SK-N-SH (cell line): ENCODE measurements around the gene PBX4. TPM values are rescaled to one million over a fixed set of nuclear protein-coding genes. Genes with fewer than 3 reads are reported as not detected.

Source experiments
- CTCF ChIA-PET: fragments of 300-600, 350-600 bp; formaldehyde crosslinking; extraction: SDS; loops from one replicate; lab custom pipeline; 2021; lab: Yijun Ruan, JAX
- POLR2A ChIA-PET: fragments of 350-600 bp; sonication (Branson Sonifier 250); formaldehyde crosslinking; extraction: SDS; loops from one replicate; lab custom pipeline; 2020; ENCODE audit warnings: antibody characterized with exemption, inconsistent platforms; lab: Yijun Ruan, JAX
- DNase-seq: peaks from one replicate; pipeline ENCODE4 v3.0.0; 2012
- H2AFZ ChIP-seq: fragments of 200-600 bp; sonication (generic); 2 replicates; pipeline ENCODE4 v1.8.1; 2016; ENCODE audit warnings: antibody characterized with exemption, mild to moderate bottlenecking, low read depth
- H3F3A ChIP-seq: fragments of 200-600 bp; sonication (generic); replicated peaks from 2 replicates; pipeline ENCODE3; 2016; ENCODE audit warnings: antibody characterized with exemption, mild to moderate bottlenecking; ENCODE audit not compliant: insufficient read depth
- H3K27ac ChIP-seq, 2 experiments: fragments of 200-500 bp in 1 of 2; fragments of 200-600 bp in 1 of 2; sonication (Bioruptor generic) in 1 of 2; sonication (generic), shearing (Covaris generic) in 1 of 2; 2 replicates each; pipeline versions ENCODE4 v1.5.1 to v1.6.1; 2014 to 2016; ENCODE audit warnings: low read depth in 2 of 2, inconsistent platforms in 1 of 2, low read length in 1 of 2, mild to moderate bottlenecking in 1 of 2, mixed read lengths in 1 of 2
- H3K27me3 ChIP-seq: fragments of 200-600 bp; sonication (generic), shearing (Covaris generic); 2 replicates; pipeline ENCODE4 v1.6.1; 2016; ENCODE audit warnings: mixed run types; ENCODE audit not compliant: insufficient read depth
- H3K36me3 ChIP-seq, 2 experiments: fragments of 200-500 bp in 1 of 2; fragments of 200-600 bp in 1 of 2; sonication (Bioruptor generic) in 1 of 2; sonication (generic) in 1 of 2; replicated peaks in 1 of 2; 2 replicates each; pipeline versions ENCODE3 to v1.5.1; 2014 to 2016; ENCODE audit warnings: low read length in 1 of 2, mild to moderate bottlenecking in 1 of 2; ENCODE audit not compliant: insufficient read depth in 2 of 2, control insufficient read depth in 1 of 2
- H3K4me1 ChIP-seq, 2 experiments: fragments of 200-500 bp in 1 of 2; fragments of 200-600 bp in 1 of 2; sonication (Bioruptor generic) in 1 of 2; sonication (generic), shearing (Covaris generic) in 1 of 2; 2 replicates each; pipeline versions ENCODE4 v1.5.1 to v1.6.1; 2014 to 2016; ENCODE audit warnings: low read depth in 1 of 2, low read length in 1 of 2, mixed run types in 1 of 2; ENCODE audit not compliant: insufficient read depth in 2 of 2, control insufficient read depth in 1 of 2
- H3K4me2 ChIP-seq: fragments of 200-600 bp; sonication (generic), shearing (Covaris generic); 2 replicates; pipeline ENCODE4 v1.6.1; 2017; ENCODE audit warnings: mixed run types
- H3K4me3 ChIP-seq, 2 experiments: fragments of 200-500 bp in 1 of 2; fragments of 200-600 bp in 1 of 2; sonication (Bioruptor generic) in 1 of 2; sonication (generic), shearing (Covaris generic) in 1 of 2; 2 replicates each; pipeline versions ENCODE4 v1.5.1 to v1.8.1; 2014 to 2016; ENCODE audit warnings: low read depth in 2 of 2, inconsistent platforms in 1 of 2, low read length in 1 of 2, mild to moderate bottlenecking in 1 of 2, mixed read lengths in 1 of 2, moderate library complexity in 1 of 2
- H3K79me2 ChIP-seq: fragments of 200-600 bp; sonication (generic); 2 replicates; pipeline ENCODE4 v1.8.1; 2017; ENCODE audit warnings: mild to moderate bottlenecking; ENCODE audit not compliant: insufficient read depth
- H3K9ac ChIP-seq: fragments of 200-600 bp; sonication (generic); 2 replicates; pipeline ENCODE4 v1.6.1; 2017; ENCODE audit warnings: mixed run types
- H3K9me2 ChIP-seq: fragments of 200-600 bp; sonication (generic); 2 replicates; pipeline ENCODE4 v1.6.1; 2017; ENCODE audit warnings: mixed run types
- H3K9me3 ChIP-seq: fragments of 200-600 bp; sonication (generic); 2 replicates; pipeline ENCODE4 v1.6.1; 2017; ENCODE audit warnings: mixed run types, mild to moderate bottlenecking, moderate library complexity
- H4K20me1 ChIP-seq: fragments of 200-600 bp; sonication (generic); 2 replicates; pipeline ENCODE4 v1.6.1; 2017; ENCODE audit warnings: mild to moderate bottlenecking, mixed run types; ENCODE audit not compliant: insufficient read depth
- CHD2 ChIP-seq: fragments of 150-350 bp; IDR thresholded peaks from 2 replicates; pipeline ENCODE4 v1.6.1; 2018; ENCODE audit warnings: low read length; ENCODE audit not compliant: partially characterized antibody
- ELF1 ChIP-seq: IDR thresholded peaks from 2 replicates; pipeline ENCODE4 v1.4.0; 2012
- EZH2phosphoT487 ChIP-seq: fragments of 200-600 bp; sonication (generic); IDR thresholded peaks from 2 replicates; pipeline ENCODE4 v1.6.1; 2017; ENCODE audit warnings: low read depth, mixed run types, mild to moderate bottlenecking, antibody characterized with exemption, moderate library complexity, borderline replicate concordance
- FOXJ3 ChIP-seq: sonication (generic); formaldehyde crosslinking; IDR thresholded peaks from 2 replicates; pipeline ENCODE4 v1.5.1; 2020; ENCODE audit warnings: mild to moderate bottlenecking, missing genetic modification reagents
- GABPA ChIP-seq: IDR thresholded peaks from 2 replicates; pipeline ENCODE4 v1.4.0; 2012; ENCODE audit warnings: low read depth, mild to moderate bottlenecking
- GATA2 ChIP-seq: sonication (generic); formaldehyde crosslinking; IDR thresholded peaks from 2 replicates; pipeline ENCODE4 v1.5.0; 2020; ENCODE audit warnings: mild to moderate bottlenecking, missing genetic modification reagents
- NRF1 ChIP-seq: IDR thresholded peaks from 2 replicates; pipeline ENCODE4 v1.6.1; 2012; ENCODE audit warnings: low read depth, mild to moderate bottlenecking, low read length
- RCOR1 ChIP-seq: fragments of 150-350 bp; IDR thresholded peaks from 2 replicates; pipeline ENCODE4 v1.6.1; 2017; ENCODE audit warnings: antibody characterized with exemption, low read length
- RFX5 ChIP-seq: IDR thresholded peaks from 2 replicates; pipeline ENCODE4 v1.6.1; 2012; ENCODE audit warnings: mild to moderate bottlenecking, improper control_type of control experiment, low read length
- RXRA ChIP-seq: IDR thresholded peaks from 2 replicates; pipeline ENCODE4 v1.4.0; 2012; ENCODE audit warnings: low read depth, mild to moderate bottlenecking, borderline replicate concordance
- SMC3 ChIP-seq: IDR thresholded peaks from 2 replicates; pipeline ENCODE4 v1.6.1; 2012; ENCODE audit warnings: low read depth, low read length, improper control_type of control experiment
- TCF12 ChIP-seq: IDR thresholded peaks from 2 replicates; pipeline ENCODE4 v1.4.0; 2012
- TEAD4 ChIP-seq: IDR thresholded peaks from 2 replicates; pipeline ENCODE4 v1.4.0; 2012; ENCODE audit warnings: mild to moderate bottlenecking, borderline replicate concordance; ENCODE audit not compliant: insufficient read depth
- WGBS: methylation state at CpG from one replicate; pipeline ENCODE4 v1.1.6; 2017; ENCODE audit warnings: low lambda C conversion rate; 5-methylcytosine and 5-hydroxymethylcytosine counted together
- polyA plus RNA-seq, 3 experiments: library from polyadenylated mRNA; depleted of rRNA; stranded (reverse); fragments of >200 nt; gene quantifications; 2 replicates each; pipeline ENCODE4 v1.2.3, GENCODE V29; 2012
- TF ChIP-seq, protein P1 (sequence below): IDR thresholded peaks from 2 replicates; pipeline ENCODE4; 2012
- TF ChIP-seq, protein P2 (sequence below): IDR thresholded peaks from 2 replicates; pipeline ENCODE4 v1.6.1; 2012; ENCODE audit warnings: mild to moderate bottlenecking, low read depth, low read length, moderate library complexity

PBX4 gene
- polyA plus RNA-seq, 1 of the 3 experiments (the other 2 are of a cell fraction) = 6.4 TPM

DNA sequence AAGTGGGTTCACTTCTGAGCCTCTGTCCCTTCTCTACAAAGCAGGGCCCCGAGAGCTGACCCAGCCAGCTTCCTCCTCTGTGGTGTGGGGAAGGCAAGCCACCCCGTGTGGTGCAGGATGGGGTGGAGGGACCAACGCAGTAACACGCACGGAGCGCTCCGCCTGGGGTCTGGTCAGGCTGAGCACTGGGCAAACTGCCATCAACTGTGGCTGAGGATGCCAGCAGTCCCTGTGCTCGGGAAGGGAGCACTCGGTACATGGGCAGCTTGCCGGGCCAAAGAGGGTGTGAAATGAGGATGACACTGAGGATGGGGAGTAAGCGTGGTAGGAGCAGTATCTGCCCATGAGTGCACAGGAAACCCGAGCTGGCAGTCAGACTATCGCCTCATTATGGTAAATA lies 32.6 kb upstream of the PBX4 start:
- no peaks in the 10 kb centered on the region for H3K79me2 ChIP-seq
- H4K20me1 ChIP-seq = no peaks in the 10 kb centered on the region
- no peak for DNase-seq
- H3F3A ChIP-seq = peaks cover 3% of the 10 kb centered on the region
- H2AFZ ChIP-seq = no peak overlapping the region
- no peak for TF ChIP-seq RCOR1
- no peak for TF ChIP-seq CHD2
- no peak for TF ChIP-seq RFX5
- TF ChIP-seq ELF1 = no peak
- no peak for TF ChIP-seq FOXJ3 (CRISPR knock-in tag)
- no peak for TF ChIP-seq NRF1
- TF ChIP-seq TEAD4 = no peak
- TF ChIP-seq, protein P1, sequence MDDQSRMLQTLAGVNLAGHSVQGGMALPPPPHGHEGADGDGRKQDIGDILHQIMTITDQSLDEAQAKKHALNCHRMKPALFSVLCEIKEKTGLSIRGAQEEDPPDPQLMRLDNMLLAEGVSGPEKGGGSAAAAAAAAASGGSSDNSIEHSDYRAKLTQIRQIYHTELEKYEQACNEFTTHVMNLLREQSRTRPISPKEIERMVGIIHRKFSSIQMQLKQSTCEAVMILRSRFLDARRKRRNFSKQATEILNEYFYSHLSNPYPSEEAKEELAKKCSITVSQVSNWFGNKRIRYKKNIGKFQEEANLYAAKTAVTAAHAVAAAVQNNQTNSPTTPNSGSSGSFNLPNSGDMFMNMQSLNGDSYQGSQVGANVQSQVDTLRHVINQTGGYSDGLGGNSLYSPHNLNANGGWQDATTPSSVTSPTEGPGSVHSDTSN = no peak
- TF ChIP-seq EZH2phosphoT487 = no peak
- TF ChIP-seq TCF12 = no peak
- TF ChIP-seq GATA2 (CRISPR knock-in tag) = no peak
- TF ChIP-seq, all 33 proteins: peak for 0
- Histone ChIP-seq H3K27me3 (no peaks in the 10 kb centered on the region), H3K9me2 (no peaks in the 10 kb centered on the region), H3K36me3 (peaks cover 7 to 86% of the 10 kb centered on the region in 2 experiments), H3K4me3 (no peak overlapping the region), H3K9me3 (no peaks in the 10 kb centered on the region), H3K4me1 (peaks cover 0 to 2% of the 10 kb centered on the region in 2 experiments; a peak in 1 of 4 replicates), H3K27ac (no peak overlapping the region; a peak in 1 of 4 replicates), H3K9ac (no peak overlapping the region), H3K4me2 (no peak overlapping the region)
- WGBS = 83% methylated on average over 10 of the region's 13 CpGs
- CTCF ChIA-PET = interaction anchor here (0.9 to 5.5 kb wide), 3 partner anchors 13 to 119 kb away, joined by 3 to 49 read pairs (median 9); partner anchors contain the start of gene ATP13A1
- POLR2A ChIA-PET = no interaction called here

DNA sequence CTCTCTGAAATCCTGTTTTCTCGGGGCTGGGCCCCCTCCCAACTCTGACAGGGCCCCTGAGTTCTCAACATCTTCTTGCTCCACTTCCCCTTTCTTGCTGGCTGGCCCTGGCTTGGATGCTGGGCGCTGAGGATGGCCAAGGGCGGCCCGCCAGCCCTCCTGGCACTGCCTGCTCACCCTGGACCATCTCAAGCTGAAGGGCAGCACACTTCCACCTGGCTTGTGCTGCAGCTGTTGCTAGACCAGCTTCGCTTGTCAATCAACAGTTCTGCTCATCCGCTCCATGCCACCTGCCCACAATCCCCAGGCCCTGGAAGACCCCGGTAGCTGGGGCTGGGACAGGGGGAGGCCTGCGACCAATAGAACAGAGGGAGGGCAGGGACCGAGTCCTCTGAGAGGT lies 31.8 kb upstream of the PBX4 start:
- CTCF ChIA-PET = interaction anchor here (2.6 to 5.5 kb wide), 2 partner anchors 96 to 118 kb away, joined by 9 to 49 read pairs; no protein-coding TSS in a partner anchor
- no peak overlapping the region for H3K9ac ChIP-seq

More for the DNA sequence above, 31.8 kb upstream of the PBX4 start:
- Histone ChIP-seq H3K79me2 (no peaks in the 10 kb centered on the region), H4K20me1 (no peaks in the 10 kb centered on the region), H3K9me2 (no peaks in the 10 kb centered on the region), H3K9me3 (no peaks in the 10 kb centered on the region), H3F3A (peaks cover 3% of the 10 kb centered on the region), H3K4me2 (no peak overlapping the region), H3K4me1 (peaks cover 0 to 2% of the 10 kb centered on the region in 2 experiments; a peak in 1 of 4 replicates), H2AFZ (no peak overlapping the region), H3K4me3 (no peak overlapping the region), H3K27me3 (no peaks in the 10 kb centered on the region), H3K27ac (no peak overlapping the region; a peak in 1 of 4 replicates), H3K36me3 (peaks cover 7 to 86% of the 10 kb centered on the region in 2 experiments)
- TF ChIP-seq, protein P1 = no peak
- TF ChIP-seq TEAD4 (no peak), NRF1 (no peak), SMC3 (no peak), RXRA (no peak), GABPA (no peak)
- TF ChIP-seq, protein P2, sequence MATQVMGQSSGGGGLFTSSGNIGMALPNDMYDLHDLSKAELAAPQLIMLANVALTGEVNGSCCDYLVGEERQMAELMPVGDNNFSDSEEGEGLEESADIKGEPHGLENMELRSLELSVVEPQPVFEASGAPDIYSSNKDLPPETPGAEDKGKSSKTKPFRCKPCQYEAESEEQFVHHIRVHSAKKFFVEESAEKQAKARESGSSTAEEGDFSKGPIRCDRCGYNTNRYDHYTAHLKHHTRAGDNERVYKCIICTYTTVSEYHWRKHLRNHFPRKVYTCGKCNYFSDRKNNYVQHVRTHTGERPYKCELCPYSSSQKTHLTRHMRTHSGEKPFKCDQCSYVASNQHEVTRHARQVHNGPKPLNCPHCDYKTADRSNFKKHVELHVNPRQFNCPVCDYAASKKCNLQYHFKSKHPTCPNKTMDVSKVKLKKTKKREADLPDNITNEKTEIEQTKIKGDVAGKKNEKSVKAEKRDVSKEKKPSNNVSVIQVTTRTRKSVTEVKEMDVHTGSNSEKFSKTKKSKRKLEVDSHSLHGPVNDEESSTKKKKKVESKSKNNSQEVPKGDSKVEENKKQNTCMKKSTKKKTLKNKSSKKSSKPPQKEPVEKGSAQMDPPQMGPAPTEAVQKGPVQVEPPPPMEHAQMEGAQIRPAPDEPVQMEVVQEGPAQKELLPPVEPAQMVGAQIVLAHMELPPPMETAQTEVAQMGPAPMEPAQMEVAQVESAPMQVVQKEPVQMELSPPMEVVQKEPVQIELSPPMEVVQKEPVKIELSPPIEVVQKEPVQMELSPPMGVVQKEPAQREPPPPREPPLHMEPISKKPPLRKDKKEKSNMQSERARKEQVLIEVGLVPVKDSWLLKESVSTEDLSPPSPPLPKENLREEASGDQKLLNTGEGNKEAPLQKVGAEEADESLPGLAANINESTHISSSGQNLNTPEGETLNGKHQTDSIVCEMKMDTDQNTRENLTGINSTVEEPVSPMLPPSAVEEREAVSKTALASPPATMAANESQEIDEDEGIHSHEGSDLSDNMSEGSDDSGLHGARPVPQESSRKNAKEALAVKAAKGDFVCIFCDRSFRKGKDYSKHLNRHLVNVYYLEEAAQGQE = no peak
- 100% methylated on average over 9 of the region's 9 CpGs for WGBS
- POLR2A ChIA-PET = no interaction called here
- no peak for DNase-seq
